ENCODE measurements around the gene USP6NL. TPM values are rescaled to one million over a fixed set of nuclear protein-coding genes. Genes with fewer than 3 reads are reported as not detected.

Gene USP6NL
- total RNA-seq, 1 donor from 2014 or later: 64.5 TPM

DNA sequence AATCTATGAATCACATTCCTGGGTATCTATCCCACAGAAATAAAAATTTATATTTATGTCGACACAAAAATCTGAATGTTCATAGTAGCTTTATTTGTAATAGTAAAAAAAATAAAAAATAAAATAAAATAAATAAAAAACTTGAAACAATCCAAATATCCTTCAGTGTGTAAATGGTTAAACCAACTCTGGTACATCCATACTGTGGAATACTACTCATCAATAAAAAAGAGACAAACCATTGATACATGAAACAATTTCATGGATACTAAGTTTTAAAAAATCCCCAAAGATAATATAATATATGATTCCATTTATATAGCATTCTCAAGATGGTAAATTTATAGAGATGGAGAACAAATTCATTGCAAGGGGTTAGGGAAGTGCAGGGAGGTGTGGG is 48.6 kb downstream of the USP6NL start:
- Mint-ChIP-seq H3K27me3 (no peaks in the 10 kb centered on the region), H3K36me3 (ENCODE audit: low read depth) (peaks cover 29% of the 10 kb centered on the region), H3K4me1 (peaks cover 92% of the 10 kb centered on the region), H3K27ac (peak overlapping the region; percentile 83), H3K9me3 (no peaks in the 10 kb centered on the region), H3K4me3 (no peak overlapping the region)
- DNase-seq (no peak), ATAC-seq (ENCODE audit: low read depth) (no peak)
- POLR2A ChIA-PET: no interaction called here
- intact Hi-C loops (cut with micrococcal nuclease): loop anchor here (2.0 kb wide), 1 partner anchor 32 kb away; no protein-coding TSS in a partner anchor
- TF ChIP-seq, protein P1, sequence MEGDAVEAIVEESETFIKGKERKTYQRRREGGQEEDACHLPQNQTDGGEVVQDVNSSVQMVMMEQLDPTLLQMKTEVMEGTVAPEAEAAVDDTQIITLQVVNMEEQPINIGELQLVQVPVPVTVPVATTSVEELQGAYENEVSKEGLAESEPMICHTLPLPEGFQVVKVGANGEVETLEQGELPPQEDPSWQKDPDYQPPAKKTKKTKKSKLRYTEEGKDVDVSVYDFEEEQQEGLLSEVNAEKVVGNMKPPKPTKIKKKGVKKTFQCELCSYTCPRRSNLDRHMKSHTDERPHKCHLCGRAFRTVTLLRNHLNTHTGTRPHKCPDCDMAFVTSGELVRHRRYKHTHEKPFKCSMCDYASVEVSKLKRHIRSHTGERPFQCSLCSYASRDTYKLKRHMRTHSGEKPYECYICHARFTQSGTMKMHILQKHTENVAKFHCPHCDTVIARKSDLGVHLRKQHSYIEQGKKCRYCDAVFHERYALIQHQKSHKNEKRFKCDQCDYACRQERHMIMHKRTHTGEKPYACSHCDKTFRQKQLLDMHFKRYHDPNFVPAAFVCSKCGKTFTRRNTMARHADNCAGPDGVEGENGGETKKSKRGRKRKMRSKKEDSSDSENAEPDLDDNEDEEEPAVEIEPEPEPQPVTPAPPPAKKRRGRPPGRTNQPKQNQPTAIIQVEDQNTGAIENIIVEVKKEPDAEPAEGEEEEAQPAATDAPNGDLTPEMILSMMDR (IDR thresholded peaks at IDR 0.05): no peak
- CTCF ChIA-PET: no interaction called here

- Mint-ChIP-seq H3K27me3 (no peaks in the 10 kb centered on the region), H3K27ac (peak overlapping the region; percentile 88), H3K4me1 (peaks cover 91% of the 10 kb centered on the region), H3K9me3 (peaks cover 2% of the 10 kb centered on the region), H3K4me3 (peak overlapping the region; percentile 64), H3K36me3 (ENCODE audit: low read depth) (peaks cover 26% of the 10 kb centered on the region)
- no peak for DNase-seq
- TF ChIP-seq, protein P1 (IDR thresholded peaks at IDR 0.05): no peak
- ChIA-PET POLR2A (interaction anchor here (0.6 to 3.1 kb wide), 6 partner anchors 8 to 199 kb away, joined by 3 to 11 read pairs (median 9); no protein-coding TSS in a partner anchor), CTCF (no interaction called here)
- ATAC-seq (ENCODE audit: low read depth): peak; percentile 79
- intact Hi-C loops (cut with micrococcal nuclease): loop anchor here (1.0 to 2.0 kb wide), 4 partner anchors 8 to 165 kb away; no protein-coding TSS in a partner anchor
Observed at GRCh38 chr10:11560076-11560709, 51.3 kb downstream of the USP6NL start.

DNA sequence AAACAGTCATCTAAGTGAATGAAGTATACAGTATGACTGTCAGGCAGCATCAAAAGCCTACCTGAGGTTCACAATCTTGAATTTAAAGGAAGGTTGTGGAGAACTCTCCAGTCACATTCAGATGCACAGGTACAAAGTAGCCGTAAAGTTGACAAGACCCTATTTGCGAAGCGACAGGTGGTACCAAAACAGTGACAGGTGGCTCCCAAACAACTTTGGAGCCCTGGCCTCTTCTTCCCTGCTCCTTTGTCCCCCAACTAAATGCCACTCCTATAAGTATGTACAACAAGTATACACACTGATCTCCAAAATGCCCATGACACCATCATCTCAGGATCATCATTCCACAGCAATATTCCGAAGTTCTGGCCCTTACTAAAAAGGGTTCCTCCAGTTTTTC is 53.5 kb downstream of the USP6NL start:
- POLR2A ChIA-PET: interaction anchor here (1.2 to 1.4 kb wide), 3 partner anchors 9 to 22 kb away, joined by 3 to 6 read pairs (median 3); no protein-coding TSS in a partner anchor
- no peak for DNase-seq
- Mint-ChIP-seq H3K9me3 (peaks cover 2% of the 10 kb centered on the region), H3K27ac (peak overlapping the region; percentile 24), H3K36me3 (ENCODE audit: low read depth) (peaks cover 14% of the 10 kb centered on the region), H3K4me3 (peak overlapping the region; percentile 59), H3K4me1 (peaks cover 88% of the 10 kb centered on the region), H3K27me3 (no peaks in the 10 kb centered on the region)
- CTCF ChIA-PET: interaction anchor here (1.4 kb wide), 1 partner anchor 108 kb away, joined by 4 read pairs; no protein-coding TSS in a partner anchor
- no peak for ATAC-seq (ENCODE audit: low read depth)
- TF ChIP-seq, protein P1 (IDR thresholded peaks at IDR 0.05): no peak
- intact Hi-C loops (cut with micrococcal nuclease): loop anchor here (1.0 kb wide), 1 partner anchor 9 kb away; no protein-coding TSS in a partner anchor

DNA sequence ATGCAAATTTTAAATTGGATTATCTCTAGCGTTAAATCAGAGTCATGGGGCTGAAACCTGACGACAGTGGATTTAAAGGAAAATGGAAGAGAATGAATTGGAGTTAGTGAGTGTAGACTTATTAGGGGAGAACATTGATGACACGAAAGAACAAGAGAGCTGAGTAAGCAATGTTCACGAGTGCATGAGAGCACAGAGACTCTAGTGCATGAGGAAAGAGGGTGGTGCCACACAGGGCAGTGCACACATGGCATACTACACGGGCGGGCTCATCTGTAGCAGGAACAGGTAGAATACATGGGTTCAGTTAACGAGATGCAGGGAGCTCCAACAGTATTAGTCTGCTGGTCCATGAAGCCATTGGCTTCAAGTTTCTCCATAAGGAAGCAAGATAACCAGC is 53.9 kb downstream of the USP6NL start:
- CTCF ChIA-PET: interaction anchor here (1.4 kb wide), 1 partner anchor 109 kb away, joined by 4 read pairs; no protein-coding TSS in a partner anchor
- no peaks in the 10 kb centered on the region for H3K27me3 Mint-ChIP-seq
- peak; percentile 65 for ATAC-seq (ENCODE audit: low read depth)

More for the DNA sequence above, 53.9 kb downstream of the USP6NL start:
- peaks cover 2% of the 10 kb centered on the region for H3K9me3 Mint-ChIP-seq
- peak overlapping the region; percentile 59 for H3K4me3 Mint-ChIP-seq
- H3K36me3 Mint-ChIP-seq (ENCODE audit: low read depth): peaks cover 14% of the 10 kb centered on the region
- TF ChIP-seq, protein P1 (IDR thresholded peaks at IDR 0.05): no peak
- peaks cover 91% of the 10 kb centered on the region for H3K4me1 Mint-ChIP-seq
- intact Hi-C loops (cut with micrococcal nuclease): loop anchor here (1.0 kb wide), 1 partner anchor 8 kb away; no protein-coding TSS in a partner anchor
- peak overlapping the region; percentile 24 for H3K27ac Mint-ChIP-seq
- no peak for DNase-seq
- POLR2A ChIA-PET: interaction anchor here (0.6 to 1.4 kb wide), 4 partner anchors 9 to 108 kb away, joined by 3 to 6 read pairs (median 4); no protein-coding TSS in a partner anchor

All from activated B cell treated with CpG ODN at 0.5 μM for 24 hours (primary cell).